GM12878 (cell line): ENCODE data around the gene RNF113B. TPM values are rescaled to one million over a fixed set of nuclear protein-coding genes. Genes with fewer than 3 reads are reported as not detected.

Experiments
- ATAC-seq: fragments of 200-7000 bp; cut with Tn5 transposase; 3 replicates; pipeline ENCODE4 v1.9.1; 2020; ENCODE audit warnings: mild to moderate bottlenecking, moderate library complexity
- BruUV-seq: library from RNA; stranded (reverse); fragments of 400-500 nt; replicated peaks from 2 replicates; lab custom pipeline; 2021; lab: Mats Ljungman, UMichigan
- CTCF ChIA-PET: fragments of 300-600 bp; sonication (Branson Sonifier 250); formaldehyde crosslinking; extraction: SDS; loops from one replicate; lab custom pipeline; 2021; ENCODE audit warnings: inconsistent platforms; lab: Yijun Ruan, JAX
- POLR2A ChIA-PET: fragments of 350-600 bp; formaldehyde crosslinking; extraction: SDS; loops from one replicate; lab custom pipeline; 2021; ENCODE audit warnings: inconsistent platforms; lab: Charles Lee
- RAD21 ChIA-PET: fragments of 300-600 bp; sonication (Branson Sonifier 250); formaldehyde crosslinking; loops from one replicate; lab custom pipeline; 2023; ENCODE audit warnings: antibody characterized with exemption; ENCODE audit not compliant: unreplicated experiment; lab: Charles Lee
- SMC1A ChIA-PET: fragments of 300-600 bp; sonication (Branson Sonifier 250); formaldehyde crosslinking; loops from one replicate; lab custom pipeline; 2023; ENCODE audit not compliant: unreplicated experiment, uncharacterized antibody; lab: Charles Lee
- DNase-seq: peaks from one replicate; pipeline ENCODE4 v3.0.0-alpha.2; 2011; ENCODE audit warnings: low read depth, low spot score
- FAIRE-seq: peaks from 3 replicates; lab custom pipeline; 2011; peaks lifted over from hg19 to GRCh38; lab: Jason Lieb, UNC
- H2AFZ ChIP-seq: 2 replicates; pipeline ENCODE4 v1.6.0; 2011; ENCODE audit warnings: low read depth, low read length, control low read depth; ENCODE audit not compliant: control insufficient read depth
- H3K27ac ChIP-seq: 2 replicates; pipeline ENCODE4 v1.5.1; 2011; ENCODE audit warnings: control low read depth; ENCODE audit not compliant: control insufficient read depth, insufficient read depth
- H3K27me3 ChIP-seq, 2 experiments: replicated peaks in 1 of 2; 2 replicates each; pipeline versions ENCODE4 v1.6.0 to v1.6.1; 2011; ENCODE audit warnings: low read length in 1 of 2; ENCODE audit not compliant: control insufficient read depth in 2 of 2, insufficient read depth in 2 of 2
- H3K36me3 ChIP-seq, 2 experiments: 2 replicates each; pipeline ENCODE4 v1.5.1; 2011; ENCODE audit warnings: low read length in 1 of 2; ENCODE audit not compliant: control insufficient read depth in 2 of 2, insufficient read depth in 2 of 2
- H3K4me1 ChIP-seq: 2 replicates; pipeline ENCODE4 v1.6.1; 2011; ENCODE audit warnings: mild to moderate bottlenecking, low read length, moderate library complexity, mixed read lengths; ENCODE audit not compliant: control insufficient read depth, insufficient read depth
- H3K4me2 ChIP-seq: 2 replicates; pipeline ENCODE4 v1.6.0; 2011; ENCODE audit warnings: control low read depth; ENCODE audit not compliant: control insufficient read depth, insufficient read depth
- H3K4me3 ChIP-seq: fragments of 200-600 bp; sonication (generic); 2 replicates; pipeline ENCODE4 v1.5.1; 2016
- H3K79me2 ChIP-seq: 2 replicates; pipeline ENCODE4 v1.6.0; 2011; ENCODE audit warnings: low read length; ENCODE audit not compliant: control insufficient read depth, insufficient read depth
- H3K9ac ChIP-seq: 2 replicates; pipeline ENCODE4 v1.8.0; 2011; ENCODE audit warnings: low read length, control low read depth, mixed read lengths; ENCODE audit not compliant: control insufficient read depth, insufficient read depth
- H3K9me3 ChIP-seq: replicated peaks from 3 replicates; pipeline ENCODE4 v1.5.1; 2011; ENCODE audit warnings: mild to moderate bottlenecking, low read length; ENCODE audit not compliant: control insufficient read depth, insufficient read depth
- H4K20me1 ChIP-seq: 2 replicates; pipeline ENCODE4 v1.6.0; 2011; ENCODE audit not compliant: control insufficient read depth, insufficient read depth
- ATF7 ChIP-seq: fragments of 450-650 bp; IDR thresholded peaks from 2 replicates; pipeline ENCODE4 v1.6.1; 2016; ENCODE audit warnings: low read depth, mild to moderate bottlenecking
- CBFB ChIP-seq: IDR thresholded peaks from 2 replicates; pipeline ENCODE4 v1.6.1; 2016; ENCODE audit warnings: antibody characterized with exemption, low read depth
- CREM ChIP-seq: IDR thresholded peaks from 2 replicates; pipeline ENCODE4 v1.6.1; 2014; ENCODE audit warnings: antibody characterized with exemption, low read depth
- NFYB ChIP-seq: IDR thresholded peaks from 2 replicates; pipeline ENCODE4 v1.6.1; 2011; ENCODE audit warnings: low read depth, mild to moderate bottlenecking, low read length, improper control_type of control experiment, moderate library complexity; ENCODE audit not compliant: insufficient read depth
- NRF1 ChIP-seq: conservative IDR thresholded peaks from 2 replicates; pipeline ENCODE4 v1.6.1; 2011; ENCODE audit warnings: mild to moderate bottlenecking, low read depth, low read length, improper control_type of control experiment
- POLR2A ChIP-seq: IDR thresholded peaks from 2 replicates; pipeline ENCODE4 v1.6.1; 2011; ENCODE audit warnings: low read depth, mild to moderate bottlenecking, low read length
- POU2F2 ChIP-seq: IDR thresholded peaks from 3 replicates; pipeline ENCODE4 v1.6.1; 2011; ENCODE audit warnings: low read depth, mild to moderate bottlenecking, low read length, borderline replicate concordance
- SIN3A ChIP-seq: IDR thresholded peaks from 2 replicates; pipeline ENCODE4 v1.6.1; 2012; ENCODE audit warnings: low read depth, low read length, improper control_type of control experiment
- TCF7 ChIP-seq: IDR thresholded peaks from 2 replicates; pipeline ENCODE4 v1.6.1; 2014; ENCODE audit warnings: antibody characterized with exemption, borderline replicate concordance
- WGBS: methylation state at CpG from one replicate; pipeline ENCODE4 v1.1.6; 2016; ENCODE audit warnings: low lambda C conversion rate; ENCODE audit not compliant: insufficient replicate concordance, insufficient coverage; ENCODE audit errors: missing lambda C conversion rate; 5-methylcytosine and 5-hydroxymethylcytosine counted together
- in situ Hi-C: fragments of 300-500 bp; cut with MboI; formaldehyde crosslinking; loops from 9 replicates; pipeline ENCODE4 v1.14.3; 2018; ENCODE audit warnings: mixed read lengths
- intact Hi-C: fragments of 100-400 bp; cut with micrococcal nuclease; formaldehyde crosslinking; loops from one replicate; pipeline ENCODE4 v1.14.2; 2022; ENCODE audit not compliant: unreplicated experiment
- polyA plus RNA-seq, 11 experiments: library from polyadenylated mRNA; depleted of rRNA in 4 of 11; unstranded in 6 of 11; stranded (reverse) in 5 of 11; fragments of >200 nt; fragmentation: Nextera tagmentation in 4 of 11; fragmentation: Illumina TruSeq in 1 of 11; extraction: Ambion mirVana in 4 of 11; extraction: Trizol in 1 of 11; gene quantifications; 1 replicate in 1 of 11; 2 replicates in 10 of 11; pipeline versions ENCODE4 v1.2.1 to v1.2.3, GENCODE V29; 2011 to 2016; ENCODE audit warnings: inconsistent platforms in 2 of 11, missing spikeins in 2 of 11, low read depth in 1 of 11
- total RNA-seq, 4 experiments: library from RNA; depleted of rRNA in 3 of 4; stranded (reverse); fragments of >200 nt in 3 of 4; fragmentation: Illumina TruSeq in 1 of 4; extraction: Trizol in 1 of 4; gene quantifications; 2 replicates each; pipeline versions ENCODE4 v1.2.1 to v1.2.3, GENCODE V29; 2013 to 2021
- TF ChIP-seq, protein P1 (sequence below): IDR thresholded peaks from 2 replicates; pipeline ENCODE4 v1.6.1; 2012; ENCODE audit warnings: low read depth, low read length, improper control_type of control experiment
- TF ChIP-seq, protein P2 (sequence below): IDR thresholded peaks from 2 replicates; pipeline ENCODE4 v1.6.1; 2012; ENCODE audit warnings: low read depth, low read length, improper control_type of control experiment
- TF ChIP-seq, protein P3 (sequence below): fragments of 450-650 bp; IDR thresholded peaks from 2 replicates; pipeline ENCODE4 v1.6.1; 2017; ENCODE audit warnings: low read depth, mild to moderate bottlenecking, moderate library complexity
- TF ChIP-seq, protein P4 (sequence below): fragments of 450-650 bp; IDR thresholded peaks from 2 replicates; pipeline ENCODE4 v1.6.1; 2017; ENCODE audit warnings: mild to moderate bottlenecking
- TF ChIP-seq, protein P5 (sequence below): fragments of 450-650 bp; IDR thresholded peaks from 2 replicates; pipeline ENCODE4 v1.6.1; 2017; ENCODE audit warnings: antibody characterized with exemption, mild to moderate bottlenecking, moderate library complexity
- TF ChIP-seq, protein P6 (sequence below): IDR thresholded peaks from 2 replicates; pipeline ENCODE4 v1.6.1; 2012; ENCODE audit warnings: low read length, inconsistent platforms

Gene RNF113B
- total and polyA plus RNA-seq, 10 of the 15 experiments (the other 5 are each of a cell fraction or from before 2014, with no cell fraction given): not detected

DNA sequence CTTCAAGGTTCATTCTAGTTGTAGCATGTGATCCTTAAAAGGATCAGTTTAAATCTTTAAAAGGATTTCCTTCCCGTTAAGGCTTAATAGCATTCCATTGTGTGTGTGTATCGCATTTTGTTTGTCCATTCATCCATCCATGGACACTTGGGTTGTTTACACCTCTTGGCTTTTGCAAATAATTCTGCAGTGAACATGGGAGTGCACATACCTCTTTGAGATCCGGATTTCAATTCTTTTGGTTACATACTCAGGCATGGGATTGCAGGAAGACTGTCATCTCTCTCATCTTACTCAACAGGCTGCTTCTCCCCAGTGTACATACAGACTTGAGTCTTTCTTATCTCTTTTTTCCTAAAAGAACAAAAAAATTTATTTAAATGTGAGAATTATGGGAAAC is 1.2 kb downstream of the RNF113B start:
- no peak overlapping the region for H3K4me2 ChIP-seq
- H3K4me3 ChIP-seq: no peak overlapping the region
- FAIRE-seq (no peak), ATAC-seq (no peak), DNase-seq (no peak)
- ChIA-PET SMC1A (interaction anchor here (2.3 kb wide), 1 partner anchor 26 kb away, joined by 9 read pairs; no protein-coding TSS in a partner anchor), POLR2A (no interaction called here), CTCF (interaction anchor here (1.4 kb wide), 1 partner anchor 16 kb away, joined by 4 read pairs; no protein-coding TSS in a partner anchor), RAD21 (interaction anchor here (1.0 to 2.2 kb wide), 2 partner anchors 7 to 24 kb away, joined by 3 to 7 read pairs; no protein-coding TSS in a partner anchor)
- H3K36me3 ChIP-seq: no peaks in the 10 kb centered on the region
- H3K9me3 ChIP-seq: no peaks in the 10 kb centered on the region; the same call in 2 of the 3 replicates
- no peaks in the 10 kb centered on the region for H4K20me1 ChIP-seq
- intact Hi-C loops (no loop called here), in situ Hi-C loops (no loop called here)
- no peaks in the 10 kb centered on the region for H3K27me3 ChIP-seq
- no peak overlapping the region for H3K27ac ChIP-seq
- WGBS: 64% methylated on average over 3 of the region's 3 CpGs
- no peak overlapping the region for H2AFZ ChIP-seq
- H3K79me2 ChIP-seq: no peaks in the 10 kb centered on the region
- H3K4me1 ChIP-seq: no peaks in the 10 kb centered on the region
- BruUV-seq: no TSS peak
- no peak overlapping the region for H3K9ac ChIP-seq
- TF ChIP-seq, protein P1, sequence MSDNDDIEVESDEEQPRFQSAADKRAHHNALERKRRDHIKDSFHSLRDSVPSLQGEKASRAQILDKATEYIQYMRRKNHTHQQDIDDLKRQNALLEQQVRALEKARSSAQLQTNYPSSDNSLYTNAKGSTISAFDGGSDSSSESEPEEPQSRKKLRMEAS: no peak
- TF ChIP-seq, protein P2, sequence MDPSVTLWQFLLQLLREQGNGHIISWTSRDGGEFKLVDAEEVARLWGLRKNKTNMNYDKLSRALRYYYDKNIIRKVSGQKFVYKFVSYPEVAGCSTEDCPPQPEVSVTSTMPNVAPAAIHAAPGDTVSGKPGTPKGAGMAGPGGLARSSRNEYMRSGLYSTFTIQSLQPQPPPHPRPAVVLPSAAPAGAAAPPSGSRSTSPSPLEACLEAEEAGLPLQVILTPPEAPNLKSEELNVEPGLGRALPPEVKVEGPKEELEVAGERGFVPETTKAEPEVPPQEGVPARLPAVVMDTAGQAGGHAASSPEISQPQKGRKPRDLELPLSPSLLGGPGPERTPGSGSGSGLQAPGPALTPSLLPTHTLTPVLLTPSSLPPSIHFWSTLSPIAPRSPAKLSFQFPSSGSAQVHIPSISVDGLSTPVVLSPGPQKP: no peak
- TF ChIP-seq TCF7: no peak
- TF ChIP-seq, protein P3, sequence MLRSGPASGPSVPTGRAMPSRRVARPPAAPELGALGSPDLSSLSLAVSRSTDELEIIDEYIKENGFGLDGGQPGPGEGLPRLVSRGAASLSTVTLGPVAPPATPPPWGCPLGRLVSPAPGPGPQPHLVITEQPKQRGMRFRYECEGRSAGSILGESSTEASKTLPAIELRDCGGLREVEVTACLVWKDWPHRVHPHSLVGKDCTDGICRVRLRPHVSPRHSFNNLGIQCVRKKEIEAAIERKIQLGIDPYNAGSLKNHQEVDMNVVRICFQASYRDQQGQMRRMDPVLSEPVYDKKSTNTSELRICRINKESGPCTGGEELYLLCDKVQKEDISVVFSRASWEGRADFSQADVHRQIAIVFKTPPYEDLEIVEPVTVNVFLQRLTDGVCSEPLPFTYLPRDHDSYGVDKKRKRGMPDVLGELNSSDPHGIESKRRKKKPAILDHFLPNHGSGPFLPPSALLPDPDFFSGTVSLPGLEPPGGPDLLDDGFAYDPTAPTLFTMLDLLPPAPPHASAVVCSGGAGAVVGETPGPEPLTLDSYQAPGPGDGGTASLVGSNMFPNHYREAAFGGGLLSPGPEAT: no peak
- TF ChIP-seq CREM: no peak
- TF ChIP-seq POU2F2: no peak
- no peak for TF ChIP-seq NRF1
- TF ChIP-seq, protein P4, sequence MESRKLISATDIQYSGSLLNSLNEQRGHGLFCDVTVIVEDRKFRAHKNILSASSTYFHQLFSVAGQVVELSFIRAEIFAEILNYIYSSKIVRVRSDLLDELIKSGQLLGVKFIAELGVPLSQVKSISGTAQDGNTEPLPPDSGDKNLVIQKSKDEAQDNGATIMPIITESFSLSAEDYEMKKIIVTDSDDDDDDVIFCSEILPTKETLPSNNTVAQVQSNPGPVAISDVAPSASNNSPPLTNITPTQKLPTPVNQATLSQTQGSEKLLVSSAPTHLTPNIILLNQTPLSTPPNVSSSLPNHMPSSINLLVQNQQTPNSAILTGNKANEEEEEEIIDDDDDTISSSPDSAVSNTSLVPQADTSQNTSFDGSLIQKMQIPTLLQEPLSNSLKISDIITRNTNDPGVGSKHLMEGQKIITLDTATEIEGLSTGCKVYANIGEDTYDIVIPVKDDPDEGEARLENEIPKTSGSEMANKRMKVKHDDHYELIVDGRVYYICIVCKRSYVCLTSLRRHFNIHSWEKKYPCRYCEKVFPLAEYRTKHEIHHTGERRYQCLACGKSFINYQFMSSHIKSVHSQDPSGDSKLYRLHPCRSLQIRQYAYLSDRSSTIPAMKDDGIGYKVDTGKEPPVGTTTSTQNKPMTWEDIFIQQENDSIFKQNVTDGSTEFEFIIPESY: no peak
- TF ChIP-seq SIN3A: no peak
- no peak for TF ChIP-seq ATF7
- no peak for TF ChIP-seq POLR2A
- TF ChIP-seq CBFB: no peak
- no peak for TF ChIP-seq NFYB
- TF ChIP-seq, protein P5, sequence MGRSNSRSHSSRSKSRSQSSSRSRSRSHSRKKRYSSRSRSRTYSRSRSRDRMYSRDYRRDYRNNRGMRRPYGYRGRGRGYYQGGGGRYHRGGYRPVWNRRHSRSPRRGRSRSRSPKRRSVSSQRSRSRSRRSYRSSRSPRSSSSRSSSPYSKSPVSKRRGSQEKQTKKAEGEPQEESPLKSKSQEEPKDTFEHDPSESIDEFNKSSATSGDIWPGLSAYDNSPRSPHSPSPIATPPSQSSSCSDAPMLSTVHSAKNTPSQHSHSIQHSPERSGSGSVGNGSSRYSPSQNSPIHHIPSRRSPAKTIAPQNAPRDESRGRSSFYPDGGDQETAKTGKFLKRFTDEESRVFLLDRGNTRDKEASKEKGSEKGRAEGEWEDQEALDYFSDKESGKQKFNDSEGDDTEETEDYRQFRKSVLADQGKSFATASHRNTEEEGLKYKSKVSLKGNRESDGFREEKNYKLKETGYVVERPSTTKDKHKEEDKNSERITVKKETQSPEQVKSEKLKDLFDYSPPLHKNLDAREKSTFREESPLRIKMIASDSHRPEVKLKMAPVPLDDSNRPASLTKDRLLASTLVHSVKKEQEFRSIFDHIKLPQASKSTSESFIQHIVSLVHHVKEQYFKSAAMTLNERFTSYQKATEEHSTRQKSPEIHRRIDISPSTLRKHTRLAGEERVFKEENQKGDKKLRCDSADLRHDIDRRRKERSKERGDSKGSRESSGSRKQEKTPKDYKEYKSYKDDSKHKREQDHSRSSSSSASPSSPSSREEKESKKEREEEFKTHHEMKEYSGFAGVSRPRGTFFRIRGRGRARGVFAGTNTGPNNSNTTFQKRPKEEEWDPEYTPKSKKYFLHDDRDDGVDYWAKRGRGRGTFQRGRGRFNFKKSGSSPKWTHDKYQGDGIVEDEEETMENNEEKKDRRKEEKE: no peak
- TF ChIP-seq, protein P6, sequence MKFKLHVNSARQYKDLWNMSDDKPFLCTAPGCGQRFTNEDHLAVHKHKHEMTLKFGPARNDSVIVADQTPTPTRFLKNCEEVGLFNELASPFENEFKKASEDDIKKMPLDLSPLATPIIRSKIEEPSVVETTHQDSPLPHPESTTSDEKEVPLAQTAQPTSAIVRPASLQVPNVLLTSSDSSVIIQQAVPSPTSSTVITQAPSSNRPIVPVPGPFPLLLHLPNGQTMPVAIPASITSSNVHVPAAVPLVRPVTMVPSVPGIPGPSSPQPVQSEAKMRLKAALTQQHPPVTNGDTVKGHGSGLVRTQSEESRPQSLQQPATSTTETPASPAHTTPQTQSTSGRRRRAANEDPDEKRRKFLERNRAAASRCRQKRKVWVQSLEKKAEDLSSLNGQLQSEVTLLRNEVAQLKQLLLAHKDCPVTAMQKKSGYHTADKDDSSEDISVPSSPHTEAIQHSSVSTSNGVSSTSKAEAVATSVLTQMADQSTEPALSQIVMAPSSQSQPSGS: no peak
